Endothelial cell of umbilical vein (primary cell): ENCODE data around the gene GRIA4. TPM values are rescaled to one million over a fixed set of nuclear protein-coding genes. Genes with fewer than 3 reads are reported as not detected.
A peak's percentile ranks its signal among the peaks of the same experiment; 100 is the strongest.

Experiments
- BruUV-seq: library from RNA; stranded (reverse); fragments of 400-500 nt; replicated peaks from 2 replicates; lab custom pipeline; 2021; lab: Mats Ljungman, UMichigan
- CTCF ChIA-PET: fragments of 300-600, 350-600 bp; sonication (Branson Sonifier 250); formaldehyde crosslinking; loops from one replicate; lab custom pipeline; 2021; ENCODE audit warnings: antibody characterized with exemption, inconsistent platforms; lab: Charles Lee
- POLR2A ChIA-PET: fragments of 300-600, 350-600 bp; sonication (Branson Sonifier 250); formaldehyde crosslinking; loops from one replicate; lab custom pipeline; 2021; ENCODE audit warnings: antibody characterized with exemption, inconsistent platforms; lab: Charles Lee
- DNase-seq: peaks from one replicate; pipeline ENCODE4 v3.0.0-alpha.2; 2011; ENCODE audit warnings: low read depth, low spot score
- FAIRE-seq: peaks from 2 replicates; lab custom pipeline; 2011; peaks lifted over from hg19 to GRCh38; lab: Jason Lieb, UNC
- H2AFZ ChIP-seq: 2 replicates; pipeline ENCODE4 v1.6.0; 2012; ENCODE audit warnings: low read depth, low read length, control low read depth, inconsistent platforms
- H3K27ac ChIP-seq: 2 replicates; pipeline ENCODE4 v1.5.1; 2011; ENCODE audit warnings: low read depth, mild to moderate bottlenecking, control low read depth, low read length, moderate library complexity; ENCODE audit not compliant: insufficient read depth
- H3K27me3 ChIP-seq, 2 experiments: 2 replicates each; pipeline versions ENCODE4 v1.6.0 to v1.6.1; 2011; ENCODE audit warnings: low read length in 2 of 2, mixed read lengths in 1 of 2; ENCODE audit not compliant: control insufficient read depth in 2 of 2, insufficient read depth in 2 of 2
- H3K36me3 ChIP-seq, 2 experiments: 2 replicates in 1 of 2; 3 replicates in 1 of 2; pipeline ENCODE4 v1.5.1; 2011; ENCODE audit warnings: low read length in 2 of 2, mild to moderate bottlenecking in 1 of 2, moderate library complexity in 1 of 2; ENCODE audit not compliant: control insufficient read depth in 2 of 2, insufficient read depth in 2 of 2; ENCODE audit errors: extremely low read depth in 1 of 2
- H3K4me1 ChIP-seq: 3 replicates; pipeline ENCODE4 v1.5.1; 2011; ENCODE audit warnings: mild to moderate bottlenecking, low read length; ENCODE audit not compliant: control insufficient read depth, insufficient read depth; ENCODE audit errors: extremely low read depth
- H3K4me2 ChIP-seq: 2 replicates; pipeline ENCODE4 v1.6.1; 2011; ENCODE audit warnings: low read length, control low read depth, mixed read lengths; ENCODE audit not compliant: insufficient read depth
- H3K4me3 ChIP-seq, 3 experiments: fragments of 200-600 bp in 1 of 3; sonication (generic), shearing (Covaris generic) in 1 of 3; replicated peaks in 1 of 3; 2 replicates each; pipeline ENCODE4 v1.5.1; 2011 to 2016; ENCODE audit warnings: control low read depth in 3 of 3, low read length in 3 of 3, mild to moderate bottlenecking in 2 of 3, inconsistent platforms in 1 of 3, low read depth in 1 of 3, moderate library complexity in 1 of 3; ENCODE audit not compliant: insufficient read depth in 1 of 3
- H3K79me2 ChIP-seq: 2 replicates; pipeline ENCODE4 v1.6.0; 2012; ENCODE audit warnings: low read length, inconsistent platforms; ENCODE audit not compliant: control insufficient read depth, insufficient read depth
- H3K9ac ChIP-seq: replicated peaks from 2 replicates; pipeline ENCODE3; 2011; ENCODE audit warnings: low read length, control low read depth; ENCODE audit not compliant: insufficient read depth; ENCODE audit errors: extremely low read depth
- H3K9me1 ChIP-seq: replicated peaks from 3 replicates; pipeline ENCODE4 v1.6.0; 2011; ENCODE audit warnings: mild to moderate bottlenecking, low read length; ENCODE audit not compliant: control insufficient read depth, insufficient read depth; ENCODE audit errors: extremely low read depth
- H3K9me3 ChIP-seq: replicated peaks from 2 replicates; pipeline ENCODE4 v1.5.1; 2012; ENCODE audit warnings: low read length, inconsistent platforms; ENCODE audit not compliant: control insufficient read depth, insufficient read depth
- H4K20me1 ChIP-seq: replicated peaks from 2 replicates; pipeline ENCODE3; 2011; ENCODE audit warnings: mild to moderate bottlenecking, low read length; ENCODE audit not compliant: control insufficient read depth, insufficient read depth; ENCODE audit errors: extremely low read depth
- CTCF ChIP-seq, 2 donors: IDR thresholded peaks; 1 replicate in 1 of 2; 2 replicates in 1 of 2; pipeline ENCODE4 v1.5.1; 2011; ENCODE audit warnings: low read length in 2 of 2, mild to moderate bottlenecking in 2 of 2, moderate library complexity in 2 of 2, control low read depth in 1 of 2, inconsistent platforms in 1 of 2, low read depth in 1 of 2; ENCODE audit not compliant: insufficient read depth in 1 of 2; ENCODE audit errors: extremely low read depth in 1 of 2
- EZH2 ChIP-seq: IDR thresholded peaks from 2 replicates; pipeline ENCODE4 v1.6.1; 2012; ENCODE audit warnings: borderline replicate concordance, low read depth, mild to moderate bottlenecking, moderate library complexity, low read length, inconsistent platforms; ENCODE audit not compliant: severe bottlenecking
- FOS ChIP-seq: IDR thresholded peaks from 2 replicates; pipeline ENCODE4 v1.6.1; 2011; ENCODE audit warnings: mild to moderate bottlenecking, low read length, moderate library complexity, borderline replicate concordance; ENCODE audit not compliant: insufficient read depth
- GATA2 ChIP-seq: IDR thresholded peaks from 2 replicates; pipeline ENCODE4 v1.7.0; 2011; ENCODE audit warnings: low read depth, mild to moderate bottlenecking, moderate library complexity, mixed read lengths, low read length; ENCODE audit not compliant: insufficient read length, insufficient read depth
- MYC ChIP-seq: IDR thresholded peaks from one replicate; pipeline ENCODE4 v1.6.1; 2011; ENCODE audit warnings: mild to moderate bottlenecking, low read depth, low read length
- POLR2A ChIP-seq: IDR thresholded peaks from 2 replicates; pipeline ENCODE4 v1.6.1; 2012; ENCODE audit warnings: low read depth, mild to moderate bottlenecking, control low read depth, low read length
- POLR2AphosphoS5 ChIP-seq: IDR thresholded peaks from 2 replicates; pipeline ENCODE4 v1.6.1; 2012; ENCODE audit warnings: low read depth, mild to moderate bottlenecking, control low read depth, low read length, moderate library complexity; ENCODE audit not compliant: insufficient read depth
- dilution Hi-C: fragments of 300-500 bp; cut with MboI; formaldehyde crosslinking; loops from one replicate; pipeline ENCODE4 v1.15.0; 2019; ENCODE audit warnings: low sequenced_read_pairs; ENCODE audit not compliant: extremely low pct_ligation_motif_present
- intact Hi-C: fragments of 100-400 bp; cut with micrococcal nuclease; formaldehyde crosslinking; loops from one replicate; pipeline ENCODE4 v1.10.0; 2022
- polyA plus RNA-seq, 4 experiments: library from polyadenylated mRNA; depleted of rRNA in 3 of 4; stranded (reverse) in 3 of 4; unstranded in 1 of 4; fragments of >200 nt; gene quantifications; 2 replicates each; pipeline versions ENCODE4 v1.2.1 to v1.2.3, GENCODE V29; 2011 to 2012; ENCODE audit warnings: missing spikeins in 1 of 4
- total RNA-seq: library from RNA; stranded (reverse); gene quantifications from 2 replicates; pipeline ENCODE4 v1.2.3, GENCODE V29; 2021

Gene GRIA4
- total and polyA plus RNA-seq, 2 donors (not counting 3 experiments of a cell fraction or from before 2014, with no cell fraction given) = not detected

DNA sequence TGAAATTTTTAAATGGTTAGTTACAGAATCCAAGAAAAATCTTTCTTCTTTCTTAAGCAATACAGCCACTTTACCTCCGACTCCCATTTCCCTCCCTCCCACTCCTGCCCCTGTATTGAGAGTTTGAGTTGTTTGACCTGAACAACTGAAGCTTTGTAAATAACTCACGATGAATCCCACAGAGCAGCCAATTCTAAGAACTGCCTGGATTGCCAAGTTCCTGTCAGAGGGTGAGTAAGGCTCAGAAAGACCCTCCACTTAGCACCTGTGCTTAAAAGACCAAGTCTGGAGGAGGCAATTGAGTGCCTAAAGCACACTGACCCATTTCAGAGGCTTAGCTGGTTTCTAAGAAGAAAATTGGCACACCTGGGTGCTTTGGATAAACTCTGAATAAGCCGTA lies 253.7 kb downstream of the GRIA4 start:
- BruUV-seq = no TSS peak
- H3K4me2 ChIP-seq = no peak overlapping the region
- no peak for TF ChIP-seq POLR2A
- no peak for TF ChIP-seq POLR2AphosphoS5
- no peak for TF ChIP-seq FOS
- TF ChIP-seq GATA2 = no peak
- no peak for TF ChIP-seq MYC
- TF ChIP-seq EZH2 = no peak
- ChIA-PET CTCF (interaction anchor here (0.7 to 4.5 kb wide), 56 partner anchors 8 to 1986 kb away, joined by 3 to 68 read pairs (median 5); partner anchors contain the start of gene PDGFD), POLR2A (no interaction called here)
- H3K36me3 ChIP-seq = no peaks in the 10 kb centered on the region
- no peaks in the 10 kb centered on the region for H3K4me1 ChIP-seq
- no peak overlapping the region for H3K27ac ChIP-seq
- no peaks in the 10 kb centered on the region for H4K20me1 ChIP-seq
- no peak overlapping the region for H3K9ac ChIP-seq
- no peak for DNase-seq
- H3K4me3 ChIP-seq = no peak overlapping the region
- H3K79me2 ChIP-seq = no peaks in the 10 kb centered on the region
- FAIRE-seq = peak; percentile 15
- intact Hi-C loops = loop anchor here (2.0 to 10.0 kb wide), 6 partner anchors 816 to 1939 kb away; partner anchors contain the start of genes CARD16, CASP12 and PDGFD
- H3K27me3 ChIP-seq = peaks cover 2% of the 10 kb centered on the region in 2 experiments
- no peaks in the 10 kb centered on the region for H3K9me1 ChIP-seq
- dilution Hi-C loops = no loop called here
- H3K9me3 ChIP-seq = no peaks in the 10 kb centered on the region
- H2AFZ ChIP-seq = no peak overlapping the region

GRCh38 chr11:105867742-105868141 lies 257.9 kb downstream of the GRIA4 start:
- DNase-seq = no peak
- no TSS peak for BruUV-seq
- intact Hi-C loops = loop anchor here (10.0 kb wide), 2 partner anchors 1043 to 1943 kb away; no protein-coding TSS in a partner anchor

More at GRCh38 chr11:105867742-105868141, 257.9 kb downstream of the GRIA4 start:
- no peaks in the 10 kb centered on the region for H3K9me1 ChIP-seq
- H3K4me3 ChIP-seq = no peak overlapping the region
- no peaks in the 10 kb centered on the region for H4K20me1 ChIP-seq
- TF ChIP-seq GATA2 (no peak), CTCF (IDR thresholded peaks at IDR 0.05; ENCODE audit: extremely low read depth in 1 of 2, insufficient read depth in 1 of 2, low read depth in 1 of 2, low read length in 2 of 2) (no peak), EZH2 (no peak)
- ChIA-PET CTCF (no interaction called here), POLR2A (no interaction called here)
- no peak overlapping the region for H2AFZ ChIP-seq
- dilution Hi-C loops = no loop called here
- no peak overlapping the region for H3K4me2 ChIP-seq
- H3K27ac ChIP-seq = no peak overlapping the region
- no peaks in the 10 kb centered on the region for H3K9me3 ChIP-seq
- H3K9ac ChIP-seq = no peak overlapping the region
- H3K36me3 ChIP-seq = no peaks in the 10 kb centered on the region
- no peaks in the 10 kb centered on the region for H3K79me2 ChIP-seq
- peaks cover 2 to 8% of the 10 kb centered on the region in 2 experiments for H3K27me3 ChIP-seq
- no peaks in the 10 kb centered on the region for H3K4me1 ChIP-seq
- FAIRE-seq = no peak
